ENCODE data around the gene SDHAF4. TPM values are rescaled to one million over a fixed set of nuclear protein-coding genes. Genes with fewer than 3 reads are reported as not detected.

Gene SDHAF4
- total and polyA plus RNA-seq, 2 of the 13 experiments (the other 11 are each of a cell fraction or from before 2014, with no cell fraction given), result 7.5 to 10.8 TPM

DNA sequence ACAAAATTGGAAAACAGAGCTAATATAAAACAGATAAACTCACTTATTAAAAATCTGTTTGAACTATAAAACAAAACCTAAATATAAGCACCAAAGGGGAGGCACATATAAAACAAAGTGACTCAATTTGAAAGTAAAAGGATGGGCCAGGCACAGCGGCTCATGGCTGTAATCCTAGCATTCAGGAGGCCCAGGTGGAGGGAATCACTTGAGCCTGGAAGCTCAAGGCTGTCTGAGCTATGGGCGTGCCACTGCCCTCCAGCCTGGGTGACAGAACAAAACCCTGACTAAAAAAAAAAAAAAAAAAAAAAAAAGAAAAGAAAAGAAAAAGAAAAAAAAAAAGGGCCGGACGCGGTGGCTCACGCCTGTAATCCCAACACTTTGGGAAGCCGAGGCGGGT lies 69.9 kb downstream of the SDHAF4 start:
- no peak overlapping the region for H2AFZ ChIP-seq (ENCODE audit: low read length)
- no TSS peak for BruUV-seq (replicated peaks)
- intact Hi-C loops (cut with micrococcal nuclease; ENCODE audit: unreplicated experiment) (no loop called here), in situ Hi-C loops (cut with HindIII; ENCODE audit: extremely low pct_ligation_motif_present, low pct_unique_long_range_greater_than_20kb) (no loop called here)
- POLR2A ChIA-PET, result no interaction called here
- peaks cover 0 to 13% of the 10 kb centered on the region in 2 experiments; a peak in 1 of 5 replicates for H3K27me3 ChIP-seq (ENCODE audit: control insufficient read depth in 1 of 2, insufficient read depth in 2 of 2, low read length in 2 of 2)
- FAIRE-seq, result no peak
- no peak overlapping the region for H3K27ac ChIP-seq (ENCODE audit: extremely low read length, insufficient read depth, low read length)
- no peaks in the 10 kb centered on the region for H3K79me2 ChIP-seq (ENCODE audit: insufficient read depth, low read length)
- no peak overlapping the region for H3K4me2 ChIP-seq (ENCODE audit: low read depth, low read length)
- no peak overlapping the region for H3K9ac ChIP-seq (ENCODE audit: insufficient read depth, low read depth, low read length)
- H3K9me3 ChIP-seq (ENCODE audit: low read length), result no peaks in the 10 kb centered on the region
- no peaks in the 10 kb centered on the region for H3K36me3 ChIP-seq (replicated peaks in 1 of 2; ENCODE audit: control insufficient read depth in 1 of 2, insufficient read depth in 2 of 2, low read length in 2 of 2)
- no peaks in the 10 kb centered on the region for H3K4me1 ChIP-seq (ENCODE audit: insufficient read depth, low read length)
- DNase-seq (ENCODE audit: low spot score), result no peak
- TF ChIP-seq, protein P1, sequence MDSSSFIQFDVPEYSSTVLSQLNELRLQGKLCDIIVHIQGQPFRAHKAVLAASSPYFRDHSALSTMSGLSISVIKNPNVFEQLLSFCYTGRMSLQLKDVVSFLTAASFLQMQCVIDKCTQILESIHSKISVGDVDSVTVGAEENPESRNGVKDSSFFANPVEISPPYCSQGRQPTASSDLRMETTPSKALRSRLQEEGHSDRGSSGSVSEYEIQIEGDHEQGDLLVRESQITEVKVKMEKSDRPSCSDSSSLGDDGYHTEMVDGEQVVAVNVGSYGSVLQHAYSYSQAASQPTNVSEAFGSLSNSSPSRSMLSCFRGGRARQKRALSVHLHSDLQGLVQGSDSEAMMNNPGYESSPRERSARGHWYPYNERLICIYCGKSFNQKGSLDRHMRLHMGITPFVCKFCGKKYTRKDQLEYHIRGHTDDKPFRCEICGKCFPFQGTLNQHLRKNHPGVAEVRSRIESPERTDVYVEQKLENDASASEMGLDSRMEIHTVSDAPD (CRISPR knock-in tag; IDR thresholded peaks at IDR 0.05), result no peak
- TF ChIP-seq PAWR (CRISPR knock-in tag; IDR thresholded peaks at IDR 0.05; ENCODE audit: borderline replicate concordance) (no peak), ZNF496 (CRISPR knock-in tag; IDR thresholded peaks at IDR 0.05; ENCODE audit: insufficient replicate concordance) (no peak), TBL1XR1 (IDR thresholded peaks at IDR 0.05; ENCODE audit: borderline replicate concordance, low read length, partially characterized antibody) (no peak)
- TF ChIP-seq, protein P2, sequence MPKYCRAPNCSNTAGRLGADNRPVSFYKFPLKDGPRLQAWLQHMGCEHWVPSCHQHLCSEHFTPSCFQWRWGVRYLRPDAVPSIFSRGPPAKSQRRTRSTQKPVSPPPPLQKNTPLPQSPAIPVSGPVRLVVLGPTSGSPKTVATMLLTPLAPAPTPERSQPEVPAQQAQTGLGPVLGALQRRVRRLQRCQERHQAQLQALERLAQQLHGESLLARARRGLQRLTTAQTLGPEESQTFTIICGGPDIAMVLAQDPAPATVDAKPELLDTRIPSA (CRISPR knock-in tag; IDR thresholded peaks at IDR 0.05; ENCODE audit: borderline replicate concordance), result no peak
- TF ChIP-seq, protein P3, sequence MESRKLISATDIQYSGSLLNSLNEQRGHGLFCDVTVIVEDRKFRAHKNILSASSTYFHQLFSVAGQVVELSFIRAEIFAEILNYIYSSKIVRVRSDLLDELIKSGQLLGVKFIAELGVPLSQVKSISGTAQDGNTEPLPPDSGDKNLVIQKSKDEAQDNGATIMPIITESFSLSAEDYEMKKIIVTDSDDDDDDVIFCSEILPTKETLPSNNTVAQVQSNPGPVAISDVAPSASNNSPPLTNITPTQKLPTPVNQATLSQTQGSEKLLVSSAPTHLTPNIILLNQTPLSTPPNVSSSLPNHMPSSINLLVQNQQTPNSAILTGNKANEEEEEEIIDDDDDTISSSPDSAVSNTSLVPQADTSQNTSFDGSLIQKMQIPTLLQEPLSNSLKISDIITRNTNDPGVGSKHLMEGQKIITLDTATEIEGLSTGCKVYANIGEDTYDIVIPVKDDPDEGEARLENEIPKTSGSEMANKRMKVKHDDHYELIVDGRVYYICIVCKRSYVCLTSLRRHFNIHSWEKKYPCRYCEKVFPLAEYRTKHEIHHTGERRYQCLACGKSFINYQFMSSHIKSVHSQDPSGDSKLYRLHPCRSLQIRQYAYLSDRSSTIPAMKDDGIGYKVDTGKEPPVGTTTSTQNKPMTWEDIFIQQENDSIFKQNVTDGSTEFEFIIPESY (CRISPR knock-in tag; IDR thresholded peaks at IDR 0.05), result no peak
- H4K20me1 ChIP-seq (ENCODE audit: insufficient read depth, low read length), result no peaks in the 10 kb centered on the region
- no peak overlapping the region for H3K4me3 ChIP-seq (replicated peaks in 1 of 3; ENCODE audit: insufficient read depth in 1 of 3, low read depth in 2 of 3, low read length in 3 of 3)
- ATAC-seq, result no peak; the same call in 2 of the 3 replicates
- CTCF ChIA-PET (ENCODE audit: low intra/inter-chr PET ratio, low total read pairs), result no interaction called here
- WGBS (ENCODE audit: low lambda C conversion rate), result 90% methylated on average over 7 of the region's 8 CpGs

Measured in HepG2 (cell line).